HepG2 (cell line): ENCODE results near the gene VPS13D. TPM values are rescaled to one million over a fixed set of nuclear protein-coding genes. Genes with fewer than 3 reads are reported as not detected.

Experiments used
- ATAC-seq: fragments of 200-7000 bp; cut with Tn5 transposase; 3 replicates; pipeline ENCODE4 v1.9.1; 2020; ENCODE audit warnings: mild to moderate bottlenecking, moderate library complexity
- BruUV-seq: library from RNA; stranded (reverse); fragments of 400-500 nt; replicated peaks from 2 replicates; lab custom pipeline; 2021; lab: Mats Ljungman, UMichigan
- CTCF ChIA-PET: fragments of 300-600 bp; formaldehyde crosslinking; extraction: SDS; loops from one replicate; lab custom pipeline; 2021; ENCODE audit warnings: low total read pairs, inconsistent platforms, low intra/inter-chr PET ratio; lab: Yijun Ruan, JAX
- POLR2A ChIA-PET: fragments of 350-600 bp; sonication (Branson Sonifier 250); formaldehyde crosslinking; loops from one replicate; lab custom pipeline; 2020; ENCODE audit warnings: antibody characterized with exemption, inconsistent platforms; lab: Yijun Ruan, JAX
- DNase-seq: peaks from one replicate; pipeline ENCODE4 v3.0.0-alpha.2; 2015; ENCODE audit warnings: low spot score
- FAIRE-seq: peaks from 3 replicates; lab custom pipeline; 2011; peaks lifted over from hg19 to GRCh38; lab: Jason Lieb, UNC
- H2AFZ ChIP-seq: one replicate; pipeline ENCODE4 v1.6.1; 2011; ENCODE audit warnings: low read length, inconsistent platforms
- H3K27ac ChIP-seq: fragments of 300-600 bp; 3 replicates; pipeline ENCODE4 v1.8.0; 2011; ENCODE audit warnings: mixed run types, mild to moderate bottlenecking, mixed read lengths, low read length, inconsistent platforms; ENCODE audit not compliant: insufficient read depth; ENCODE audit errors: extremely low read length
- H3K27me3 ChIP-seq, 2 experiments: fragments of 200-600 bp in 1 of 2; 2 replicates in 1 of 2; 3 replicates in 1 of 2; pipeline versions ENCODE4 v1.6.0 to v1.8.0; 2011; ENCODE audit warnings: low read length in 2 of 2, mild to moderate bottlenecking in 2 of 2, moderate library complexity in 2 of 2, inconsistent platforms in 1 of 2; ENCODE audit not compliant: insufficient read depth in 2 of 2, control insufficient read depth in 1 of 2
- H3K36me3 ChIP-seq, 2 experiments: fragments of 200-600 bp in 1 of 2; replicated peaks in 1 of 2; 2 replicates in 1 of 2; 3 replicates in 1 of 2; pipeline versions ENCODE4 v1.5.1 to v1.8.0; 2011; ENCODE audit warnings: low read length in 2 of 2, inconsistent platforms in 1 of 2; ENCODE audit not compliant: insufficient read depth in 2 of 2, control insufficient read depth in 1 of 2
- H3K4me1 ChIP-seq: 2 replicates; pipeline ENCODE4 v1.5.1; 2012; ENCODE audit warnings: low read length, inconsistent platforms; ENCODE audit not compliant: insufficient read depth
- H3K4me2 ChIP-seq: 2 replicates; pipeline ENCODE4 v1.6.0; 2011; ENCODE audit warnings: low read depth, low read length, inconsistent platforms
- H3K4me3 ChIP-seq, 3 experiments: fragments of 200-600 bp in 1 of 3; sonication (generic), shearing (Covaris generic) in 1 of 3; replicated peaks in 1 of 3; 2 replicates each; pipeline ENCODE4 v1.5.1; 2011 to 2016; ENCODE audit warnings: low read length in 3 of 3, inconsistent platforms in 2 of 3, low read depth in 2 of 3, mild to moderate bottlenecking in 2 of 3, control low read depth in 1 of 3, mixed read lengths in 1 of 3; ENCODE audit not compliant: insufficient read depth in 1 of 3
- H3K79me2 ChIP-seq: one replicate; pipeline ENCODE4 v1.6.1; 2011; ENCODE audit warnings: low read length, inconsistent platforms; ENCODE audit not compliant: insufficient read depth
- H3K9ac ChIP-seq: 2 replicates; pipeline ENCODE4 v1.6.0; 2011; ENCODE audit warnings: mild to moderate bottlenecking, low read depth, low read length, inconsistent platforms; ENCODE audit not compliant: insufficient read depth
- H3K9me3 ChIP-seq: 2 replicates; pipeline ENCODE4 v1.5.1; 2012; ENCODE audit warnings: mild to moderate bottlenecking, low read length
- H4K20me1 ChIP-seq: 2 replicates; pipeline ENCODE4 v1.6.0; 2011; ENCODE audit warnings: inconsistent platforms, mild to moderate bottlenecking, low read length, moderate library complexity; ENCODE audit not compliant: insufficient read depth
- HMG20B ChIP-seq: conservative IDR thresholded peaks from 2 replicates; pipeline ENCODE4 v1.6.1; 2016; ENCODE audit warnings: missing genetic modification reagents, missing compliant biosample characterization
- HOMEZ ChIP-seq: IDR thresholded peaks from 2 replicates; pipeline ENCODE4 v1.6.1; 2016; ENCODE audit warnings: low read depth
- MAZ ChIP-seq, 2 experiments: sonication (generic) in 1 of 2; formaldehyde crosslinking in 1 of 2; IDR thresholded peaks; 2 replicates each; pipeline versions ENCODE4 v1.5.0 to v1.6.1; 2012 to 2020; ENCODE audit warnings: low read depth in 2 of 2, mild to moderate bottlenecking in 2 of 2, borderline replicate concordance in 1 of 2, improper control_type of control experiment in 1 of 2, low read length in 1 of 2, missing genetic modification reagents in 1 of 2, moderate library complexity in 1 of 2
- MBNL3 ChIP-seq: fragments of 250-450 bp; sonication (Bioruptor Pico); conservative IDR thresholded peaks from 2 replicates; pipeline ENCODE4 v1.8.0; 2022; ENCODE audit warnings: mild to moderate bottlenecking, inconsistent platforms
- MED1 ChIP-seq: sonication (generic); formaldehyde crosslinking; IDR thresholded peaks from 2 replicates; pipeline ENCODE4 v1.4.0; 2020; ENCODE audit warnings: missing genetic modification reagents
- MEIS2 ChIP-seq: sonication (generic); formaldehyde crosslinking; IDR thresholded peaks from 2 replicates; pipeline ENCODE4 v1.9.0; 2021; ENCODE audit warnings: mild to moderate bottlenecking, missing genetic modification reagents
- NR1H2 ChIP-seq: sonication (generic); formaldehyde crosslinking; IDR thresholded peaks from 2 replicates; pipeline ENCODE4 v1.8.1; 2022; ENCODE audit warnings: low read depth, missing genetic modification reagents, borderline replicate concordance
- RBFOX2 ChIP-seq: fragments of 200-400 bp; formaldehyde crosslinking; IDR thresholded peaks from 2 replicates; pipeline ENCODE4 v1.6.1; 2017; ENCODE audit warnings: low read depth, mild to moderate bottlenecking, low read length
- SMAD3 ChIP-seq: sonication (generic); formaldehyde crosslinking; IDR thresholded peaks from 2 replicates; pipeline ENCODE4 v1.4.0; 2020; ENCODE audit warnings: missing genetic modification reagents
- TARDBP ChIP-seq: sonication (generic); formaldehyde crosslinking; IDR thresholded peaks from 2 replicates; pipeline ENCODE4 v1.8.0; 2022; ENCODE audit warnings: mild to moderate bottlenecking, missing genetic modification reagents
- WIZ ChIP-seq: sonication (generic); formaldehyde crosslinking; IDR thresholded peaks from 2 replicates; pipeline ENCODE4 v1.5.1; 2020; ENCODE audit warnings: mild to moderate bottlenecking, missing genetic modification reagents
- ZC3H4 ChIP-seq: sonication (generic); formaldehyde crosslinking; IDR thresholded peaks from 2 replicates; pipeline ENCODE4 v1.4.0; 2020; ENCODE audit warnings: missing genetic modification reagents, borderline replicate concordance
- ZNF572 ChIP-seq: sonication (generic); formaldehyde crosslinking; IDR thresholded peaks from 2 replicates; pipeline ENCODE4 v1.5.1; 2020; ENCODE audit warnings: mild to moderate bottlenecking, missing genetic modification reagents
- ZNF792 ChIP-seq: IDR thresholded peaks from 2 replicates; pipeline ENCODE4 v1.6.1; 2016
- ZSCAN12 ChIP-seq: sonication (generic); formaldehyde crosslinking; IDR thresholded peaks from 2 replicates; pipeline ENCODE4 v1.9.0; 2021; ENCODE audit warnings: mild to moderate bottlenecking, missing genetic modification reagents
- ZSCAN29 ChIP-seq: sonication (generic); formaldehyde crosslinking; conservative IDR thresholded peaks from 2 replicates; pipeline ENCODE4 v1.4.0; 2020; ENCODE audit warnings: mild to moderate bottlenecking, missing genetic modification reagents
- WGBS: methylation state at CpG from one replicate; pipeline ENCODE4 v1.1.6; 2017; ENCODE audit warnings: low lambda C conversion rate; 5-methylcytosine and 5-hydroxymethylcytosine counted together
- in situ Hi-C: cut with HindIII; loops from 2 replicates; pipeline ENCODE4 v1.10.0; 2017; ENCODE audit warnings: low pct_unique_long_range_greater_than_20kb; ENCODE audit not compliant: extremely low pct_ligation_motif_present
- intact Hi-C: fragments of 100-400 bp; cut with micrococcal nuclease; formaldehyde crosslinking; loops from one replicate; pipeline ENCODE4 v1.10.0; 2022; ENCODE audit not compliant: unreplicated experiment
- polyA plus RNA-seq, 8 experiments: library from polyadenylated mRNA; depleted of rRNA in 3 of 8; stranded (reverse) in 7 of 8; unstranded in 1 of 8; fragments of >200 nt; fragmentation: Illumina TruSeq in 4 of 8; extraction: Trizol in 4 of 8; gene quantifications; 2 replicates each; pipeline versions ENCODE4 v1.2.1 to v1.2.3, GENCODE V29; 2011 to 2016; ENCODE audit warnings: low read depth in 4 of 8, missing spikeins in 1 of 8, mixed read lengths in 1 of 8; ENCODE audit not compliant: insufficient read depth in 1 of 8
- total RNA-seq, 5 experiments: library from RNA; depleted of rRNA; stranded (reverse); fragments of >200 nt; fragmentation: Illumina TruSeq; extraction: Trizol; gene quantifications; 2 replicates each; pipeline ENCODE4 v1.2.3, GENCODE V29; 2016; ENCODE audit warnings: low read depth in 1 of 5
- TF ChIP-seq, protein P1 (sequence below): sonication (generic); formaldehyde crosslinking; IDR thresholded peaks from 2 replicates; pipeline ENCODE4 v1.4.0; 2020; ENCODE audit warnings: missing genetic modification reagents, borderline replicate concordance

VPS13D gene
- total and polyA plus RNA-seq, 2 of the 13 experiments (the other 11 are each of a cell fraction or from before 2014, with no cell fraction given): 8.6 to 13.9 TPM

GRCh38 chr1:12400027-12400693 lies 170.3 kb downstream of the VPS13D start (continued):
- TF ChIP-seq WIZ (CRISPR knock-in tag) (no peak), MED1 (peak; percentile 52; the same call in 1 of the 2 replicates), MEIS2 (CRISPR knock-in tag) (peak; percentile 64; the same call in 1 of the 2 replicates), RBFOX2 (no peak), ZC3H4 (CRISPR knock-in tag) (no peak)

DNA sequence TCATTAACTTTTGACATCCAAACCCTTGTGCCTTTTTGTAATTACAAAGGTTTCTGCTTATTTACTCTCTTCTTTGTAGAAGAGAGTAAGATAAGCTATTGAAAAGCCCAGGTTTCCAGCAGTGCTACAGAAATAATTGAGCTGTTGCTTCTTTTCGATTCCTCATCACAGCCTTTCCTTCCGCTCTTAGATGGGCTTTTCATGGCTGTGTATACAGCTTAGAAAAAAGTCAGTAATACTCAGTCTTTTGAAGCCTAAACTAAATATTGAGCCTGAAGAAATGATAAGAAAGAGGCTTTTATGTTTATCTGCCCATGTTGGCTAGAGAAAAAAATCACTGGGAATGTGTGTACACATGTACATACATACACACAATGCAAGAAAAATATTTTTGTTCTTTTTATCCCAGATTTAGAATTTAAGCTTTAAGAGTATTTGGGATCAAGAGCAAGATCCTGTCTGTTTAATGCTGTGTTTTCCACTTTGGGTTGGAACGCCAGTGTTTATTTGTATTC lies 172.4 kb downstream of the VPS13D start:
- Histone ChIP-seq H2AFZ (no peak overlapping the region), H3K9ac (peak overlapping the region; percentile 44; the same call in 1 of the 2 replicates), H4K20me1 (no peaks in the 10 kb centered on the region), H3K4me2 (peak overlapping the region; percentile 50), H3K36me3 (peaks cover 5 to 7% of the 10 kb centered on the region in 2 experiments; a peak in 3 of 5 replicates), H3K27ac (peak overlapping the region; percentile 69), H3K4me3 (no peak overlapping the region; a peak in 1 of 6 replicates), H3K79me2 (no peaks in the 10 kb centered on the region), H3K27me3 (no peaks in the 10 kb centered on the region), H3K4me1 (peaks cover 91% of the 10 kb centered on the region), H3K9me3 (no peaks in the 10 kb centered on the region)
- in situ Hi-C loops: loop anchor here (10.0 kb wide), 1 partner anchor 123 kb away; no protein-coding TSS in a partner anchor
- peak; percentile 91 for DNase-seq
- intact Hi-C loops: loop anchor here (1.0 to 10.0 kb wide), 2 partner anchors 21 to 67 kb away; no protein-coding TSS in a partner anchor
- no TSS peak for BruUV-seq
- WGBS: 2% methylated on average over 3 of the region's 3 CpGs
- peak; percentile 79 for ATAC-seq
- FAIRE-seq: peak; percentile 49
- ChIA-PET POLR2A (interaction anchor here (1.0 to 9.4 kb wide), 14 partner anchors 13 to 215 kb away, joined by 3 to 127 read pairs (median 5); partner anchors contain the start of gene DHRS3), CTCF (interaction anchor here (0.6 kb wide), 1 partner anchor 21 kb away, joined by 3 read pairs; no protein-coding TSS in a partner anchor)
- TF ChIP-seq NR1H2 (CRISPR knock-in tag) (no peak), TARDBP (CRISPR knock-in tag) (peak; percentile 86), ZNF792 (CRISPR knock-in tag) (no peak; the same call in 1 of the 2 replicates), ZSCAN29 (CRISPR knock-in tag) (no peak; the same call in 1 of the 2 replicates), HOMEZ (CRISPR knock-in tag) (peak; percentile 58; the same call in 1 of the 2 replicates), SMAD3 (CRISPR knock-in tag) (peak; percentile 79; the same call in 1 of the 2 replicates), MAZ (IDR thresholded peaks at IDR 0.05; ENCODE audit: borderline replicate concordance, low read depth, low read length) (no peak), MAZ (CRISPR knock-in tag; IDR thresholded peaks at IDR 0.05; ENCODE audit: low read depth) (no peak), MBNL3 (CRISPR knock-in tag) (no peak), ZNF572 (no peak), ZSCAN12 (no peak), HMG20B (peak; percentile 90)
- TF ChIP-seq, protein P1, sequence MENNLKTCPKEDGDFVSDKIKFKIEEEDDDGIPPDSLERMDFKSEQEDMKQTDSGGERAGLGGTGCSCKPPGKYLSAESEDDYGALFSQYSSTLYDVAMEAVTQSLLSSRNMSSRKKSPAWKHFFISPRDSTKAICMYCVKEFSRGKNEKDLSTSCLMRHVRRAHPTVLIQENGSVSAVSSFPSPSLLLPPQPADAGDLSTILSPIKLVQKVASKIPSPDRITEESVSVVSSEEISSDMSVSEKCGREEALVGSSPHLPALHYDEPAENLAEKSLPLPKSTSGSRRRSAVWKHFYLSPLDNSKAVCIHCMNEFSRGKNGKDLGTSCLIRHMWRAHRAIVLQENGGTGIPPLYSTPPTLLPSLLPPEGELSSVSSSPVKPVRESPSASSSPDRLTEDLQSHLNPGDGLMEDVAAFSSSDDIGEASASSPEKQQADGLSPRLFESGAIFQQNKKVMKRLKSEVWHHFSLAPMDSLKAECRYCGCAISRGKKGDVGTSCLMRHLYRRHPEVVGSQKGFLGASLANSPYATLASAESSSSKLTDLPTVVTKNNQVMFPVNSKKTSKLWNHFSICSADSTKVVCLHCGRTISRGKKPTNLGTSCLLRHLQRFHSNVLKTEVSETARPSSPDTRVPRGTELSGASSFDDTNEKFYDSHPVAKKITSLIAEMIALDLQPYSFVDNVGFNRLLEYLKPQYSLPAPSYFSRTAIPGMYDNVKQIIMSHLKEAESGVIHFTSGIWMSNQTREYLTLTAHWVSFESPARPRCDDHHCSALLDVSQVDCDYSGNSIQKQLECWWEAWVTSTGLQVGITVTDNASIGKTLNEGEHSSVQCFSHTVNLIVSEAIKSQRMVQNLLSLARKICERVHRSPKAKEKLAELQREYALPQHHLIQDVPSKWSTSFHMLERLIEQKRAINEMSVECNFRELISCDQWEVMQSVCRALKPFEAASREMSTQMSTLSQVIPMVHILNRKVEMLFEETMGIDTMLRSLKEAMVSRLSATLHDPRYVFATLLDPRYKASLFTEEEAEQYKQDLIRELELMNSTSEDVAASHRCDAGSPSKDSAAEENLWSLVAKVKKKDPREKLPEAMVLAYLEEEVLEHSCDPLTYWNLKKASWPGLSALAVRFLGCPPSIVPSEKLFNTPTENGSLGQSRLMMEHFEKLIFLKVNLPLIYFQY (CRISPR knock-in tag): no peak
